HG03135 (cell line): Measurements from ENCODE around the gene IFI35.
"Not testable (repeated sequence)": the region's sequence is repeated elsewhere in the genome, so short reads cannot be mapped to it uniquely, and the experiment has no call there.

Experiments
- ATAC-seq: cut with Tn5 transposase; IDR thresholded peaks from one replicate; pipeline ENCODE4 v1.9.1; 2021; ENCODE audit warnings: mild to moderate bottlenecking, moderate library complexity; ENCODE audit not compliant: unreplicated experiment

Gene IFI35

GRCh38 chr17:43006639-43007551 lies at the start of gene IFI35:
IFI35 (plus strand) TSS chr17:43006784; CDS start chr17:43006948, 164 bp downstream.
- ATAC-seq = peak; percentile 81

DNA sequence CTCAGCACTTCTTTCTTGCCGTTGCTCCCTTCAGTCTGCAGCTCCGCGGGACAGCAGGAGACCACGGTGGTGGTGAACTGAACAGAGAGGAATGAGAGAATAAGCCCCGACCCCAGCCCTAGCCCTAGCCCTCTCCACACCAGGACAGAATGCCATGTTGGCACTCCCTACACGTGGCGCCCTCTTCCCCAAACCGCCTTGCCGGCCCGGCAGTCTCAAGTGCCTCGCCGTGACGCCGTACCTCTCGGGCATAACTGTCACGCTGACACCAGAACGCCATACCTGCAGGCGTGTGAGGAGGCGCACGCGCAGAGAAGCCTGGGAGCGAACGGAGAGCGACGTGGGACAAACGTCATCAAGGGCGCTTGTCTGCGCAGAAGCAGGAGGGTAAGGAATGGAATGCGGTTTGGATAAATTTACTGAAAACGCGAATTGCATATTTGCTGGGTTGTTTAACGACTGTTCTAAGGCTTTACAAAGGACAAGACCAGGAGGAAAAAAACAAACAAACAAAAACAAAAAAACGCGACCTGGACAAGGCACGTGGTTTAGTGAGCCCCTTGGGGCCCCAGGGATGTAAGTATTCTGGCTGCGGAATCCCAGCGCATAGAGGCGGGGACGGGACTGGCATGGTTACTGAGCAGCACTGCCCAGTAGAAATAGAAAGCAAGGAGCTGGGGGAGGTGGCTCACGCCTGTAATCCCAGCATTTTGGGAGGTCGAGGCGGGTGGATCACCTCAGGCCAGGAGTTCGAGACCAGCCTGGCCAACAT lies 42.2 kb upstream of the IFI35 start, which contains the start of gene AARSD1:
Gene AARSD1, minus strand, starts transcription at position 294 of the 772 bp plus-strand sequence. Its CDS starts 14 bp downstream, at position 280.
- peak; percentile 79 for ATAC-seq

DNA sequence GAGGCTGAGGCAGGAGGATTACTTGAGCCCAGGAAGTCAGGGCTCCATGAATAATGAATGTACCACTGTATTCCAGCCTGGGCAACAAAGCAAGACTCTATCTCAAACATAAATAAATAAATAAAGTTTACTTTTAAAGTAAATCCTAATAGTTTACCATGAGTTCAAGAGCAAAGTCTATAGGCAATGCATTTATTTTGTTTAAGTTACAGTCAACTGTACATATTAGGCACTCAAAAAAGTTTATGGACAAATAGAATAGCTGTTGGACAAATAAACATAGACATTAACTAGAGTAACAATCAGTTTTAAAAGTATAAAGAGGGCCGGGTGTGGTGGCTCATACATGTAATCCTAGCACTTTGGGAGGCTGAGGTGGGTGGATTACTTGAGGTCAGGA lies 38.7 kb upstream of the IFI35 start:
- no peak for ATAC-seq

DNA sequence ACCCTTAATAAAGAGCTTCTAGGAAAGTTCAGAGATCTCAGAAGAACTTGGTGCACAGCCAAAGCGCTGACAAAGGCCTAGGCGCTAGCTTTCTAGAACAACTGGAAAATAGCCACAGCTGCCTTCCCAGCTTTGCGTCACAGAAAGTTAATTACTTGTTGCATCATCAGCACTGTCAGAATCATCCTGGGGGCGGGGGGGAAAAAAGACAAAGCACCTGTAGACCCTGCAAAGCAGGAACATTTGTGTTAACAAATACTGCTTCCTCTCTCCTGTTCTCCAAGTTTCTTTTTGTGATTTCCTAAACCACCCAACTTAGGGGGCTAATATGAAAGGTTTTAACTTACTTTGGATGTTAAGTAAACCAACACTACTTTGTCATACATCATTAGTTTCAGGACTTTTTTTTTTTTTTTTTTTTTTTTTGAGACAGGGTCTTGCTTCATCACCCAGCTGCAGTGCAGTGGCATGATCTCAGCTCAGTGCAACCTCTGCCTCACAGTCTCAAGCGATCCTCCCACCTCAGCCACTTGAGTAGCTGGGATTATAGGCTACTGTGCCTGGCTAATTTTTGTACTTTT lies 37.5 kb upstream of the IFI35 start:
- no peak for ATAC-seq

DNA sequence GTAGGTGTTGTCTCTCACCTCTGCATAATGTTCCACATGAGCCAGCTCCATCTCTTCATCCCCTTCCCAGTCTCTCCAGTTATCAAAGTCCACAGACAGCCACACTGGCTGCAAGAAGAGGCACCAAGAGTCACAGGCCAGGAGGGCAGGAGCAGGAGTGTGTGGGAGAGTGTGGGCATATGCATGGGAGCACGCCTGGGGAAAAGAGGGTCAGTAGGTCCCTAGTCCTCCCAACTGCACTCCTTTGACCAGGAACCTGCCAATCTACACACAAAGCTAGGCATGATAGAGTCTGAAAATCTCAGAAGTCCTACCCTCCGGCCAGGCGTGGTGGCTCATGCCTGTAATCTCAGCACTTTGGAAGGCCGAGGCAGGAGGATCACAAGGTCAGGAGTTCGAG lies 35.0 kb upstream of the IFI35 start:
- ATAC-seq = no peak

GRCh38 chr17:42973323-42973722 lies 33.3 kb upstream of the IFI35 start:
- not testable (repeated sequence) for ATAC-seq

DNA sequence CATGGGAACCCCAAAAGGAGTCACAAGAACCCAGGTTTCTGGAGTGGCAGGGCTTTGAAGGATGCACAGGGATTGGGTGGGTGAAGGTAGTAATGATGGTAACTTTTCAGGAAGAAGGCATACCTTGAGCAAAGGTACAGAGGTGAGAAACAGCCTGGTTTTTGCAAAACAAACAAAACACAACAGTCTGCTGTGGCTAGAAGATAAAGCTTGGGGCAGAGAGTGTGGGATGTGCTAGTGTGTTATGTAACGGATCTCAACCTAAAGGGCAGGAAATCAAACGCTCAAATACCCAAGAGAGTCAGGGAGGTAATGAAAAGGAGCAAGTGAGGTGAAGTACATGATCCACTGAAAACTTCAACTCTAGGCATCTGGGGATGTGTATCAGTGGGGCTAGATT lies 31.3 kb upstream of the IFI35 start:
- no peak for ATAC-seq

GRCh38 chr17:42975701-42976100 lies 30.9 kb upstream of the IFI35 start:
- not testable (repeated sequence) for ATAC-seq

DNA sequence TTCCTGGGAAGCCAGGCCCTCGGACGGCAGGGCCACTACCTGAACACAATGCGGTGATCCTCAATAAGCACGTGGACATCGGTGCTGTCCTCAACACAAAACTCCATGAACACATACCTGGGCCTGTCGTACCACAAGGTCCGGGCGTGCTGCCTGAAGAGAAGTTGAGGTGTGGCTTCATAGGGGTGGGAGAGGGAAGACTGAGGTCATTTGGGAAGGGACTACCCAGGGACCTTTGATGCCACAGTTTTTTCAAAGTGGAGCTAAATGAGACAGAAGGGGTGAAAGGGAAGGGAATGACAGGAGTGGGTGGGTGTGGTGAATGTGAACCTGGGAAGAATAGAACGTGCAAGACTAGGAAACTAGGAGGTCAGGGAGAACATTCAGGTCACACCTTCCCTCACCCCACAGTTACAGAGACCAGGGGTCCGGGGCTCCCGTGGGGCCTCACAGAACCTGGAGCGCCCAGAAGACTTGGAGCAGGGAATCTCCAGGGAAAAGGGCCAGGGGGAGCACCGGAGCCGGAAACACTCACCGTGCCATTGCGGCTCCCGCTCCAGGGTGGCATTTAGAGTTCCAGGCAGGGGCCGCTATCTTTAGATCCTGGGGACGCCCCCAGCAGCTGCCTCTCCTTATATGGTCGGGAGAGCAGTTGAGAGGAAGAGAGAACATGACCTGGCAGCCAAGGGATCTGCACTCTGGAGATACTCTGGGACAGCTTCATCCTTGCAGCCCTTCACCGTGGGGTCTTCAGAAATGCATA lies 26.9 kb upstream of the IFI35 start, which contains the start of gene PTGES3L:
Gene PTGES3L, minus strand, starts transcription at position 570 of the 763 bp plus-strand sequence. Its CDS starts 27 bp downstream, at position 543.
- peak; percentile 41 for ATAC-seq

DNA sequence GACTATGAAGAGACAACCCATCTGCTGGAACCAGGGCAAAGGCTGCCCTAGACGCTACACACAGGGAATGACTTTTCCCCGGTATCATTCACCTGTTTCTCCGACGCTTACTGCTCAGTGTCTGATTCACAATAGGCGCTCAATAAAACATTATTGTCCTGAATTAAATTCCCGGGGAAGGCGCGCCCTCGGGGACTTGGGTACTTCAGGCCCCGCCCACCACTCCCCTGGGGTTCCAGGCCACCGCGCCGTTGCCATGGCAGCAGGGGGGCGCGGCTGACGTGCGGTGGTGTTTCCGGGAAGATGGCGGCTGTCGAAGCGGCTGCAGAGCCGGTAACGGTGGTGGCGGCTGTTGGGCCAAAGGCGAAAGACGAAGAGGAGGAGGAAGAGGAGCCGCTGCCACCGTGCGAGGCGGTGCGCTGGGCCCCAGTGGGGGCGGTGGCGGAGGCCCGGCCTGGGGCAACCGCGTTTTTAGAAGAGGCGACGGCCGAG lies 26.3 kb upstream of the IFI35 start, which contains the start of gene RUNDC1:
Gene RUNDC1, plus strand, starts transcription at position 292 of the 492 bp plus-strand sequence. Its CDS starts 12 bp downstream, at position 304.
- ATAC-seq = peak; percentile 55

- peak; percentile 53 for ATAC-seq
Observed at GRCh38 chr17:42980766-42981397, 25.7 kb upstream of the IFI35 start.

DNA sequence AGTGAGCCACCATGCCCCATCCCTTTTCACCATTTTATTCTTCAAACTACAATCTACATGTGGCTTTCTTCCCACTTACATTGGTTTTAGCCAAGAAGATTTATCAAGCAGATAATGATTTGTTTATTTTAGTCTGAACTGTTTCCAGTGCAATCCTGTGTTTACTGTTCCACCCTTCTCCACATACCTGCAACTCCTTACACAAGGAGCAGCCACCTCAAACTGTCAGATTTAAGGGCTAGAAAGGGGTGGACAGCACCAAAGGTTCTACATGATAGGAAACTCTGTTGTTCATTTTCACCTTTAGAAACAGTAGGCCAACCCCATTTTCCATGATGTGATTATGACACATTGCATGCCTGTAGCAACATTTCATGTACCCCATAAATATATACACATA lies 24.3 kb upstream of the IFI35 start:
- no peak for ATAC-seq

- ATAC-seq = no peak
Observed at GRCh38 chr17:42985225-42985624, 21.4 kb upstream of the IFI35 start.

GRCh38 chr17:42989141-42989540 lies 17.4 kb upstream of the IFI35 start:
- ATAC-seq = no peak

- no peak for ATAC-seq
Observed at GRCh38 chr17:42989726-42990652, 16.6 kb upstream of the IFI35 start.

- no peak for ATAC-seq
Observed at GRCh38 chr17:42991471-42991870, 15.1 kb upstream of the IFI35 start.

- ATAC-seq = no peak
Observed at GRCh38 chr17:42992872-42993271, 13.7 kb upstream of the IFI35 start.

- not testable (repeated sequence) for ATAC-seq
Observed at GRCh38 chr17:42993913-42994312, 12.7 kb upstream of the IFI35 start.
